HG02588 (cell line): ENCODE measurements around the gene MAD1L1.

Source experiments
- ATAC-seq: cut with Tn5 transposase; IDR thresholded peaks from one replicate; pipeline ENCODE4 v1.9.1; 2021; ENCODE audit warnings: mild to moderate bottlenecking, moderate library complexity; ENCODE audit not compliant: unreplicated experiment

The MAD1L1 gene

DNA sequence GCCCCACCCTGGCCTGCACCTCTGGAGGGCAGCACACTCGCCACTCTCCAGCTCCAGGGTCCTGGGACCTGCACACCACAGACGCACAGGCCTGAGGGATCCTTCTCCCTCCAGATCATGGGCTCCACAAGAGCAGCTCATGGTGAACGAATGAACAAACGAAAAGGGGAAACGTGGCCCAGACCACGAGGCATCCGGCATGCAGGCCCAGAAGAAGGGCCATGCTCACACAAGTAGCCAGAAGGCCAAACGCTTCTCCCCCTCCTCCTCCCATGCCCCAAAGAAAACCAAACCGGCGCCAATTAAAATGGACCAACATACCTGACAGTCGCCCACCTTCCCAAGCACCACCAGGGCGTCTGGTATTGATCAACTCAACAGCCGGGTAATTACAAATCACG lies 30.4 kb downstream of the MAD1L1 start:
- no peak for ATAC-seq

DNA sequence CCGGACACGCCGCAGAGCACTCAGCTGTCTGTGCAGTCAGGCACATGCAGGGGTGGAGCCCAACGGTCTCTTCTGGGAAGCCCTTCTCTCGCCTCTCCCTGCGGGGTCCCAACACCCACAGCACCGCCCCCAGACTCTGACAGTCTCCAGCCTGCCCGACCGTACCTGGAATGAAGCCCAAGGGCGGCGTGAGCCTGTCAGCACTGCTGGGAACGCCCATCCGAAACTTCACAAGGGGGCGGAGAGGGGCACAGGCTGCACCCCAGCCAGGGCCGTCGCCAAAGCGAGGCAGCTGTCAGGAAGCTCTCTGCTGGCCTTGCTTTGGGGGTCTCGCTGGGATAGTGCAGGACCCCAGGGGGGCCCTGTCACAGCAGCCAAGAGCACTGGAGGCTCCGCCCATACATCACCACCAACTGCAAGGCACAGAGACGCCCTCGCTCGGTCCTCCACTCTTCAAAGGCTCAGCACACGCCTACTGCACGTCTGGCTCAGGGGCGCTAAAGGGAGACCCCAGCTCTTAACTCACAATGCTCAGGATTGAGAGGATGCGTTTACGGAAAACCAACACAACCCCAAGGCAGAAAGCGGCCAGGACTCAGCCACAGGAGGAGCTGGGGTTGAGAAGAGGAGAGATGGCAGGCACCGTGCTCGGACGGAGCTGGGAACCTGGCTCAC lies 30.9 kb downstream of the MAD1L1 start:
- no peak for ATAC-seq

DNA sequence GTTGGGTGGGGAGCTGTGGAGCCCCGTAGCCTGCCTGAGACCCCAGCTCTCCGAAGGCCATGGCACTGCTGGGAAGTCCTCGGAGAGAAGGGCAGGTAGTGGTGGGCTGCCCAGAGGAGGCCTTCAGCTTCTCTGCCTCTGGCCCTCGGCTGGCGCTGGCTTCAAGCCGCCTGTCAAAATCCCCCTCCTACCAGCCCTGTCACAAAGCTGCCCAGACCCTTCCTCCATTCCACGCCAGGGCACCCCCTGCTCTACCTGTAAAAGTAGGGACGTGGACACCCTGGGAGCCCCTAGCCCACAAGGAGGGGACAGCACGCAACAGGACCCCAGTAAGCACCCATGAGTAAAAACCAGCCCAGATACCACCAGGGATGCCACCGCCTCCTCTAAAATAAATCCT lies 31.6 kb downstream of the MAD1L1 start:
- ATAC-seq: no peak

DNA sequence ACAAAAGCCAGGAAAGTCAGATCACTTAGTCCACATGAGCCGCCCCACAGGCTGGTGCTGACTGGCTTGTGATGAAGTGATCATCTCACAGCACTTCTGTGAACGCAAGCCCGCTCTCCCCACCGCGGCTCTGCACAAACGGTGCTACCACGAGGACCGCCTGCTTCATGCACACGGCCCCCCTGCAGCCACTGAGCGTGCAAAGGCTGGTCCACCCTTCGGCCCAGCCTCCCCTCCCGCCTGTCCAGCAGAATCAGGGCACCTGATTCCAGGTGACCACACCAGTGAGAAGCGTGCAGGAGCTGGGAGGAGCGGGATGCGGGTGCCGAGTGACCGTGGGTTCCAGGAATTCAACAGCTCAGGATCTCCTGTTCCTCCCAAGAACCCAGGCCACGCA lies 32.2 kb downstream of the MAD1L1 start:
- no peak for ATAC-seq

DNA sequence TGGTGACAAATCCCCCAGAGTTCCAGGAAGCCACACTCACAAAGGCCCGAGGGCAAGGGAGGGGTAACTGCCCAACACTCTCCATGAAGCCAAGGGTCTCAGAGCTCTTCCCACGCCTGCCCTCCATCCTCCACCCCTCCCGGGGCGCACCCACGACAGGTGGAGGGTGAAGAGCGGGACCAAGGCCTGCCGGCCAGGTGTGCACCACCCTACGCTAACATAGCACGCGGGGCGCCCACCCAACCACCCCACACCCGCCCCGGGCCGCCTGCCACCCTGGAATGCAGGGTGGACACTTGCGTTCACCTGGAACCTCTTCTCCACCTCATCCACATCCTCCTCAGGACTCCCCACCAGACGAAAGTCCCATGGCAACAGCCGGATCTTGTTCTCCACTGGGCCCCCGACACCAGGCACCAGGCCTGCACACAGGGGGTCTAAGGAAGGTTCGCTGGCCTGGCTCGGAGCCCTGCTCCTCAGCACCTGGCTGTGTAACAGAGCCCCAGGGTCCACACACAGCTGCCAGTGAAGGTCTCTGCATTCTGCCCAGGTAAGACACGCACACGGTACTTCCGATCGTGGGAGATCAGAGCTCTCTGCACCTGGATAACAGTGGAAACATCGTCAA lies 32.7 kb downstream of the MAD1L1 start:
- no peak for ATAC-seq

DNA sequence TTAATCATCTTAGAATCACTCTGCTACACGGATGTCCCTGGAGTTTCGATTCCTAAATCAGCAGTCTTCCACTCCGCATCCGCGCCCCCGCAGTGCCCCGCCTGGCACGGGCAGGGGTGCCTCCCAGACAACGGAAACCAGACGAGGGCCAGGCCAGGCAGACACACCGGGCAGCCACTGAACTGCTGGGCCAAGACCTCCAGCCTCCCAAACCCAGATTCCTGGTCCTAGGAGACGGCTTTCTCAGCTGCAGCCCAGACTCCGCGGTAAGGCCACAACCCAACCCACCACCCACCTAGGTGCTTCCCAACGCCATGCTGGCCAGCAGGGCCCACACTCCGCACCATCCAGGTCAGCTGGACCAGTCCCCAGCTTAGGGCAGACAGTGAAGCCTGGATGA lies 33.2 kb downstream of the MAD1L1 start:
- no peak for ATAC-seq

DNA sequence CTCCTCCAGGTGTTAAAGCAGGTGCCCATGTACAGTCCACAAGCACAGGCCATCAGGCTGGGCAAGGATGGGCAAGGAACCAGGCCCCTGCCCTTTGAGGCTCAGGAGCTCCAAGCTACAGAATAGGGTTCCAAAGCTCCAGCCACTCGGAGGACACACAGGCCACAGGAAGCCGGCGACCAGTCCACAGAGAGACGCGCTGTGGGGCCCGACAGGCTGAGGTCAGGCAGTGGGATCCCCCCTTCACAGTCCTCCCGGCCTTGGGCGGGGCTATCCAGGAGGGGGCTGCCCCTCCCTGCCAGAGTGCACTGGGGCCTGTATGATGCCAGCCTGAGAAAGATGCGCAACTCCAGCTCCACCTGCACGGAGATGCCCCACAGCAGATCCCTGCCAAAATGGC lies 34.0 kb downstream of the MAD1L1 start:
- ATAC-seq: no peak

DNA sequence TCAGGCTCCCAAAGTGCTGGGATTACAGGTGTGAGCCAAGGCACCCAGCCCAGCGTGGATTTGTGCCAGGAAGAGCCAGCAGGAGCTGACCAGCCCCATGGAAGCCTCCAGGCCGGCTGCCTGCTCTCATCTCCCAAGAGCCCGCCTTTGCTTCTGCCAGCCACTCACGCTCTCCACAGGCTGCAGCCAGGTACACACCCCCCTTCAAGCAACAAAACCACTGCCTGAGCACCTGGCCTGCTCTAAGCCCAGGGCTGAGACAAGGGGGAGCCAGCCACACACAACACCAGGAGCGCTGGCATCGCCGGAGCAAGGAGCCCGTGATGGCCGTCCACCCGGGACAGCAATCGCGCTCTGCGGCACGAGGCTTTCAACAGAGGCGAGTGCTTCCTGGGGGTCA lies 34.5 kb downstream of the MAD1L1 start:
- no peak for ATAC-seq

DNA sequence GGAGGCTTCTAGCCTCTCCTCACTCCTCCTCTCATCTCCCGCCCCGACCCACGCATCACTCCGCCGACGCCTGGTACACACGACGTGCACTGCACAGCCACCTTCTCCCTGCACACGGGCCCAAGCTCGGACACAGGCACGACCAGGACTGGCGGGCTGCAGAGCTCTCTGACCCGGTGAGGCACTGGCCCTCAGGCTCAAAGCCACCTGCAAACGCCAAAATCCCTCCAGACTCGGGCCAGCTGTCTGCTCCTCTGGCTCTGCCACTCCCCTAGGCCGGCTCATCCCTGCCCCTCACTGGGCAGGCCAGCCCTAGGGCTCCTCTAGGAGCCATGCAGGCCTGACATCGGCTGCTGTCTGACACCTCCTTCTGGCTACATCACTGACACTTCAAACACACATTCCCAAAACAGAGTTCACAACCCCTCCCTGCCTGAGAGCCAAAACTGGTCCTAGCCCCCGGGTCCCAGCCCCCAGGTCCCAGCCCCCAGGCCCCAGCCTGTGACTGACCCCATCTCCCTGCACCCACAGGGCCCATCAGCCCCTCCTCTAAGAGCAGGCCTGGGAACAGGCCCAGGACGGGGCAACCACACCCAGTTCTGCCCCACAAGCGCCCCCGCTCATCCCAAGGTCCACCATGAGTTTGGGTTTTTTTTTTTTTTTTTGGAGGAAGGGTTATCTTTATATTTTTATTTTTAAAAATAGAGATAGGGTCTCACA lies 35.1 kb downstream of the MAD1L1 start:
- ATAC-seq: no peak

DNA sequence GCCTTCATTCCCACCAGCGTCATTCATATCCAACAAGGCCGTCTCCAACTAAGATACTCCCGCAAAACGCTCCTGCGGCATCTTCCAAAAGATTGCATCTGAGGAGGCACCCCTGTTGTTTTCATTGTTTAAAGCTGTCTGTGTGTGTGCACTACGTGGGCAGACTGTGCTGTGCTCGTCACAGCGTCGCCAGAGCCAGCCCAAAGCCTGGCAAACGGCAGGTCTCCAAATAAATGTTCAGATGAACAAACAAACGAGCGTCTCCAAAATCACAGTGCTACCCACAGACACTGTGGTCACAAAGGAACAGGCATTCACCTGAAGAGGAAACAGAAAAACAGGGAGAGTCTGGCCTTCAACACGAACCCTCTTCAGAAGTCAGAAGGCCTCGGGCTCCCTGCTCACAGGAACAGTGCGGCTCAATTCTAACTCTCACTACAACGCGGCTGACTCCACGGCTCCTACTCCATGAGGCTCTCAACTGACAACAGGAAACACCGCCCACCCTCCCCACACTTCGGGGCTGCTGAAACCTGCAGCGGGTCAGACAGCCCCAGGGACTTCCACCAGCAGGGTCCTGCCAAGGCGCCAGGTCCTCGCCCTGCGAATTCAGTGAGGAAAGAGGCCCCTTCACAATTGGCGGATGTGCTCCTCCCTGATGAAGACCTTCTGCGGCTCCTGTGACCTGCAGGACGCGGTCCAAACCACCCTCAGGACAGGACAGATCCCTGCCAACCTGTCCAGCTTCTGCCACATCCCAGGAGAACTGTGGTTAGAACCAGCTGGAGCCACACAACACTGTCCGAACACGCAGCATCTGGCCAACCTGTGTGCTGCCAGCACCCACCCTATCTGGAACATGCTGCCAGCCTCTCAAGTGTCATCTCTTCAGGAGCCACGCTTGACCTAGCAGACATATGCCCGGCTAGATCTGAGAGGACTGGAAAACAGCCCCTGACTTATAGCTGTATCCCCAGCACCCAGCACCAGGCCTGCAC lies 36.1 kb downstream of the MAD1L1 start:
- ATAC-seq: no peak

DNA sequence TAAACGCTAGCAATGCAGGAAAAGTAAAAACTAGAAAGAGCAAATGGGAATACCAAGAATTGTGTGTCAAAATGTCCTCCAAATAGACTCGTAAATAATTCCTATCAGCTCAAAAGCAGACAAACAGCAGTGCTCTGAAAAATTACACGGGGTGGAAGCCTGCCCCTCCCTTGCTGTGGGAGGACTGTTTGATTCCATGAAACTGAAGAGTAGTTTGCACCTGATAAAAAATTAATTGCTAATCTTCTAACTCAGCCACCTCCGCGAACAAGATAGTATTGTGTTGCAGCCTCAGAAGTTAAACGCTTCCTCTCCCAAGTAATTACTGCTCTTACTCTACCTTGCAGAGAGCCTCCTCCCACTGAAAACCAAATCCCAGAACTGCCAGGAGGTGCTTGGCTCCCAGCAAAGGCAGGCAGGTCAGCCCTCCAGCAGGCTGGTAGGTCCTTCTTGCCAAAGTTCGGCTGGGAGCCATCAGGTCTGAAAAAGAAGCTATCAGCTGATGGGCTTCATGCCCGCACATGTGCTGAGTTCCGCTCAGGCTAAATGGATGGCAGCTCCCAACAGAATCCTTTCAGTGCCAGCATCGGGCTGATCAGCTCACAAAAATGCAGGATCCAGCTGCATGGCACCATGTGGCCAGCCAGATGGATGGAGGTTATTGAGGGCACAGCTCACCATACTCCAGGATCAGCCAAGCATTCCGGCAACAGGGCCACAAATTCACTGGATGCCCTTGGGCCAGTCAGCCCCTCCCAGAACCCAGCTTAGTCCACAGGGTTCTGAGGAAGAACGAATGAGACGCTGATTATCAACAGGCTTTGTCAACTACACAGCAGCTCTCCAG lies 37.1 kb downstream of the MAD1L1 start:
- no peak for ATAC-seq

DNA sequence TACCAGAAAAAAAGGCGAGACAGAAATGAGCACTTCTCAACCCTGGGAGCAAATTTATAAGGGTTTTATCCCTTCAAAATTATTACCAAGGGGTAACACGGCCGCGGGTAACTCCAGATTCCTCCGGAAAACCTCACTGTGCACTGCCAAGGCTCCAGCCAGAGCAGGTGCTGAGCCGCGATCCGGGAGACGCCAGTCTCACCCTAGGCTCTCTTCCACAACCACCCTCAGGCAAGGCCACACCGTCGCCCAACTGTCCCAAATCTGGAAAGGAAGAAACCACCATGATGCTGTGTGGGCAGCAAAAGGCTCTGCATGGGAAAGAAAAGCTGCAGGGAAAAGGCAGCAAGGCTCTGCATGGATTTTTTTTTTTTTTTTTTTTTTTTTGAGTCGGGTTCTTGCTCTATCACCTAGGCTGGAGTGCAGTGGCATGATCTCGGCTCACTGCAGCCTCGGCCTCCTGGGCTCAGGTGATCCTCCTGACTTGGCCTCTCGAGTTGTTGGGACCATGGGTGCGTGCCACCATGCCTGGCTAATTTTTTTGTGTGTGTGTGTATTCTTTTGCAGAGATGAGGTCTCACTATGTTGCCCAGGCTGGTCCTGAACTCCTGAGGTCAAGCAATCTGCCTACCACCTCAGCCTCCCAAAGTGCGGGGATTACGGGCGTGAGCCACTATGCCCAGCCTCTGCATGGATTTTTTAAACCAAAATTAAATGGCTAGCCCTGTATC lies 39.0 kb downstream of the MAD1L1 start:
- no peak for ATAC-seq

DNA sequence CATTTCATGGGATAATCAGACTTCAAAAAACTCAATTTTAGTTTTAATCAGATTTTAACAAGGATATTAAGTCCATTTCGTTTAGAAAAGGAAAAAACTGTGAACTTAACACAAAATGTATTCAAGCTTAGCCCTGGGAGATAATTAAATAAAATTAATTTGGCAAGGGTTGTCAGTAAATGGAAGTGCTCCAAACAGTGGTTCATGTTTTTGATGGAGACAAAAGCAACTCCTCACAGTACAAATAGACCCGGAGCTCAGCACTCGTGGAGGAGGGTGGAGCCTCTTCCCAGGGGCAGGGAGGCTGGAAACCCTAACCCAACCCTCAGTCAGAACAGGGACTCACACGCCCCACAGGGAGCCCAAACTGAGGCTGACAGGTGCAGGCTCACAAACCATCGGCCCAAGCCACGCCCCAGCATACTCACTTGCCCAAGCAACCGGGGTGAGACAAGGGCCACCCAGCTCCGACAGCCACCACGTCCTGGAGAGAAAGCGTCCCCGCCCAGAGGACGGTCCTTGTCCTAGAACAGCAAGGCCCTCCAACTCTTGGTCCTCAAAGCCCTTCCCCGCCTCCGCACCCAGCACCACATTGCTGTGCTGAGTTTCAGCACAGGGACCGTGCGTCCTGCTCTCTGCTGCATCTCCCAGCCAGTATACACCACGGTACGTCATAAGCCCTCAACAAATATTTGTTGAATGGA lies 39.8 kb downstream of the MAD1L1 start:
- ATAC-seq: no peak

DNA sequence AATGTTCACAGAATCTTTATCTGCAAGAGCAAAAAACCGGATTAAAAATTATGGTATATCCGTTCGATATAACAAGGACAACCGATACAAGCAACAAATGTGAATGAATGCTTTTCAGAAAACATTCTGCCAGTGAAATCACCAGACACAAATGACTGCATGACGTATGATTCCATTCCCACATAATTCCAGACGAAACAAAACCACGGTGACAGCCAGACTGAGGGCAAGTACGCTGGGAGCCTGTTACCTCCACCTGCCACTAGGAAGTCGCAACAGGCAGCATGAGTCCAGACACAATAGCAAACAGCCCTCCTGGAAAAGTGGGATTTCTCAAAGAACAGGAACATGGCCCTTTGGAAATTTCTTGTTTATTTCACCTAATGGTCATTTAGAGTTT lies 41.7 kb downstream of the MAD1L1 start:
- no peak for ATAC-seq

DNA sequence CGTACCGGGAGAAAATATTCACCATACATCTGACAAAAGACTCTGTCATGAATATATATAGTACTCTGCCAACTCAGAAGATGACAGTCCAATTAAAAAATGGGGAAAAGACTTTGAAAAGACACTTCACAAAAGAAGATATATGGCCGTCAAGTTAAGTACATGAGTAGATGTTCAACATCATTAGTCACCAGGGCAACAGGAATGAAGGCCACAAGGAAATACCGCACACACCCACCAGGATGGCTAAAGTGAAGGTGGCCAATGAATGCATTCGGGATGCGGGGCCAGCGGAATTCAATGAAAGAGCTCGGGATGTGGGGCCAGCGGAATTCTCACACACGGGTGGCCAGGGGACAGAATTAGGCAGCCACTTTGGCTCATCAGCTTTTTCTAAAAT lies 42.2 kb downstream of the MAD1L1 start:
- ATAC-seq: no peak

DNA sequence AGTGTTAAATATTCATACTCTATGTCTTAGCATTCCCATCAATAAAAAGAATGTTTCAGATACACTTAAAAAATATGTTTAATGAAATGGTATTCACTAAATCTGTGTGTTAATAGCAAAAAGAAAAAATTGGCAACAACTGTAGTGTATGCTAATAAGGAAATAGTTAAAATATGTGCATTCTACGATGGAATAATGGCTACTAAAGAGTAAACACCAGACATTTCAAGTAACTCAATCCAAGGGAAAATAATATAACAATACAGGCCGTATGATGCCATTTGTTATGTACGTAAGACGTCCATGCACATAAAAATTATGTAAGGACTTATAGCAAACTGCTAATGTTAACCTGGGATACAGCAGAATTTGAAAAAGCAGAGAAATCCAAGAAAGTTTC lies 46.6 kb downstream of the MAD1L1 start:
- ATAC-seq: no peak

DNA sequence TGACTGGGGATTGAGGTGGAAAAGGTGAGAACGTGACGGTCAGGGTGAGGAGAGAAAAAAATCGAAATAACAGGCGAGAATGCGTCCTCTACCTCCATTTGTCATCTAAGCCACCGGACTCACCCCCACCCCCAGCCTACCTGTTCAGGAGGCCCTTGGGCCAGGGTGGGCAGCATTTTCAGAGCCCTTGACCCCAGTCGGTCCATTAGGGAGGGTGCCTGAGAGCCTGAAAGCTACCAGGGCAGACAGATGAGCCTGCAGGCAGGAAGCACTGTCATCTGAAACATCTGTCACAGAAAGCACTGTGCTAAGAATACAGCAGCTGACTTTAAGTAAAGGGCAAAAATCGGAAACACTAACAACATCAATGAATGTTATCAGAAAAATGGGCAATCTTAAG lies 47.0 kb downstream of the MAD1L1 start:
- ATAC-seq: no peak

DNA sequence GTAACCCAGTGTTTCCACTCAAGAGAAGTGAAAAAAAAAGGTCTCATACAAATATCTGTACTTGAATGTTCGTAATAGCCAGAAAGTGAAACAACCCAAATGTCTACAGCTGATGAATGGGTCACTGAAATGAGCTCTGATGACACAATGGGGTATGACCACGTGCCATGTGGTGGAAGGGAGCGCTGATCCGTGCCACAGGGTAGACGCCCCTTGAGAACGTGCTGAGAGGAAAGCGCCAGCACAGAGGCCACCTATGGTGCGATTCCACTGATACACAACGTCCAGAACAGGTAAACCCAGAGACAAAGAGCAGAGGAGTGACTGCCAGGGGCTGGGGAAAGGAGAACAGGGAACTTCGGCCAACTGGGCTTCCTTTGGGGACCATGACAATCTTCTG lies 50.3 kb downstream of the MAD1L1 start:
- no peak for ATAC-seq
